ENCODE data around the gene CALR. TPM values are rescaled to one million over a fixed set of nuclear protein-coding genes. Genes with fewer than 3 reads are reported as not detected.
"Not testable (repeated sequence)": the region's sequence is repeated elsewhere in the genome, so short reads cannot be mapped to it uniquely, and the experiment has no call there.

The CALR gene
- total RNA-seq, 1 experiment from 2014 or later = 1,790 TPM

DNA sequence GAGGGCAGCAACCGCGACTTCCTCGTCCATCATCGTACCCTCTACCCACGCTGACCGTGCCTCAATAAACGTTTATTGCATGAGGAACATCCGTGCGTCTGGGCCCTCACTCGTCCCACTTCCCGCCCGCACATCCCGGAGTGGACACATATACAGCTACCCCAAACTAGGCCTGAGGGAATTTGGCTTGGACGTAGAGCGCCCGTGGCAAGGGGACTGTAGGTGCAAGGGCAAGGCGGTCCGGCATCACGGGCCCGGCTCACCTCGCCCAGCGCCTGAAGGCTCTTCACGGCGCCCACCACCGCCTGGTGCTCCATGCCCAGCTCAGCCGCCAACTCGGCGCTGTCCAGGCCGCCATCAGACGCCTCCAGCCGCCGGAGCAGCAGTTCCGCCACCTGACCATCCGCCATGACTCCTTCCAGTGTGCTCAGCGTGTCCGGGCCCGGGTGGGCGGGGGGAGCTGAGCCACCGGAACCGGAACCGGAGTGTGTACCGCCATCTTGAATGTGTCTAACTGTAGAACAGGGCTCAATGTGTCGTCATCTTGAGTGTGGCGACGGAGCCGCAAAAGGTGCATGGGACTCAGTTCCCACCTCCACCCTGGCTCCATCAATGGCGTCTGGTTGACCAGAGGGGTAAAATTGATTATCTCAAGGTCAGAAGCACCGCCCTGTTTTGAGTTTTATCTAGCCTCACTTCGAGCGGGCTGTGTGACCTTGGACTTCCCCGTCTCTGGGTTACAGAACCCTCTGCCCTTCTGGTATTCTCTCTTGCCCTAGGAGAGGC, 4.9 kb upstream of the CALR start, which contains the start of gene FARSA:
FARSA (minus strand) TSS at position 425 of the 786 bp plus-strand sequence; CDS start at position 410, 15 bp downstream.
- DNase-seq (ENCODE audit: low spot score) = peak; percentile 88

DNA sequence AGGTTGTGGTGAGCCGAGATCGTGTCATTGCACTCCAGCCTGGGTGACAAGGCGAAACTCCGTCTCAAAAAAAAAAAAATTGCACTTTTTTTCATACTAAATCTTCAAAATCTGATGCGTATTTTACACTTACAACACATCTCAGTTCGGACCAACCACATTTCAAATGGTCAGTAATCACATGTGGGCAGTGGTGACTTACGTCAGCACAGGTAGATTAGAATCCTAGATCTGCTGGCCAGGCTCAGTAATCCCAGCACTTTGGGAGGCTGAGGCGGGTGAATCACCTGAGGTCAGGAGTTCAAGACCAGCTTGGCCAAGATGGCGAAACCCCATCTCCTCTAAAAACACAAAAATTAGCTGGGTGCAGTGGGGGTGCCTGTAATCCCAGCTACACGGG, 3.3 kb upstream of the CALR start:
- no peak for DNase-seq (ENCODE audit: low spot score)

DNA sequence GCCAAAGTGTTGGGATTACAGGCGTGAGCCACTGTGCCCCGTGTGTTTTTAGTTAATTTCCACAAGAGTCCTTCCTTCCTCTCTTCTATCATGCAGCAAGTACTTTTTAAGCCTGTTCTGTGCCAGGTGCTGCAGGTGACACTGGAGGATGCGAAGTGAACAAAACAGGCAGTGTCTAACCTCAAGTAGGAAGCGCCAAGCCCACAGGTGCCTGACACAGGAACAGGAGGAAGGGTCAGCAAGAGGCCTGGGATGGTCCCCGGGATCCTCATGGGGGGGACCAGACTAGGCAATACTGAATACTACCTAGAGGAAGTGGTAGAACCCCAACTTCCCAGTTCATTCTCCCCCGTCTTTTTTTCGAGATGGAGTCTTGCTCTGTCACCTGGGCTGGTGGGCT, 1.8 kb upstream of the CALR start:
- no peak for DNase-seq (ENCODE audit: low spot score)

- DNase-seq (ENCODE audit: low spot score) = peak; percentile 46
These were observed 1.1 kb upstream of the CALR start for GRCh38 chr19:12937093-12937926.

GRCh38 chr19:12938779-12939601, 581 bp downstream of the CALR start:
- DNase-seq (ENCODE audit: low spot score) = peak; percentile 34

- DNase-seq (ENCODE audit: low spot score) = no peak
These were observed 1.6 kb downstream of the CALR start for GRCh38 chr19:12939975-12940423.

- no peak for DNase-seq (ENCODE audit: low spot score)
These were observed 2.5 kb downstream of the CALR start for GRCh38 chr19:12940897-12941296.

- no peak for DNase-seq (ENCODE audit: low spot score)
These were observed 5.1 kb downstream of the CALR start for GRCh38 chr19:12943437-12944044.

- DNase-seq (ENCODE audit: low spot score) = no peak
These were observed 5.8 kb downstream of the CALR start for GRCh38 chr19:12944104-12944674.

GRCh38 chr19:12945479-12946091, 7.2 kb downstream of the CALR start, which contains the start of gene RAD23A:
Gene RAD23A (plus strand): TSS chr19:12945862. CDS start chr19:12945949, 87 bp downstream.
- peak; percentile 95 for DNase-seq (ENCODE audit: low spot score)

GRCh38 chr19:12946092-12946721, 7.8 kb downstream of the CALR start:
- DNase-seq (ENCODE audit: low spot score) = peak; percentile 63

GRCh38 chr19:12946731-12947496, 8.5 kb downstream of the CALR start:
- no peak for DNase-seq (ENCODE audit: low spot score)

DNA sequence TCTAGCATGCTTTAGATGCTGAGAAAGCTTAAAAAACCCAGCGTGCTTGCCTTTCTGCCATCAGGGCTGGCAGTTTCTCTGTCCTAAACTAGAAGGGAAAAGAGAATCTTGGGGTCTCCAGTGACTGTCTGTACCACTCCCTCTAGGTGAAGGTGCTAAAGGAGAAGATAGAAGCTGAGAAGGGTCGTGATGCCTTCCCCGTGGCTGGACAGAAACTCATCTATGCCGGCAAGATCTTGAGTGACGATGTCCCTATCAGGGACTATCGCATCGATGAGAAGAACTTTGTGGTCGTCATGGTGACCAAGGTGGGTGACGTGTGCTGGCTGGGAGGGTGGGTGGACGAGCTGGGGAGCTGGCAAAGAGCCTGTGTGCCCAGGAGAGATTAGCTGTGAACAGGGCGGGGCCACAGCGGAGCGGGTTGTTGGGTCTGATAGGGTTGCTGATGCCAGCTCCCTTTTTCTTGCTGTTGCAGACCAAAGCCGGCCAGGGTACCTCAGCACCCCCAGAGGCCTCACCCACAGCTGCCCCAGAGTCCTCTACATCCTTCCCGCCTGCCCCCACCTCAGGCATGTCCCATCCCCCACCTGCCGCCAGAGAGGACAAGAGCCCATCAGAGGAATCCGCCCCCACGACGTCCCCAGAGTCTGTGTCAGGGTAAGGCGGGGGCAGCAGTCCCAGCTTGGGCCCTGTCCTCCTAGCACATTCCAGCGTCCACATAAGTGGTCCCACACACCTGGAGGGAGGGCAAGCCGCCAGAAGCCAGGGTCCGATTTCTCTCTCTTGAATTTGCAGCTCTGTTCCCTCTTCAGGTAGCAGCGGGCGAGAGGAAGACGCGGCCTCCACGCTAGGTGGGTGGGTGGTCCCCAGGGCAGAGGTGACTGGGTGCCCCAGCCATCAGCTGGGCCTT, 9.5 kb downstream of the CALR start:
- DNase-seq (ENCODE audit: low spot score) = no peak

GRCh38 chr19:12948612-12949362, 10.4 kb downstream of the CALR start:
- DNase-seq (ENCODE audit: low spot score) = no peak

GRCh38 chr19:12949363-12950283, 11.2 kb downstream of the CALR start:
- DNase-seq (ENCODE audit: low spot score) = no peak

DNA sequence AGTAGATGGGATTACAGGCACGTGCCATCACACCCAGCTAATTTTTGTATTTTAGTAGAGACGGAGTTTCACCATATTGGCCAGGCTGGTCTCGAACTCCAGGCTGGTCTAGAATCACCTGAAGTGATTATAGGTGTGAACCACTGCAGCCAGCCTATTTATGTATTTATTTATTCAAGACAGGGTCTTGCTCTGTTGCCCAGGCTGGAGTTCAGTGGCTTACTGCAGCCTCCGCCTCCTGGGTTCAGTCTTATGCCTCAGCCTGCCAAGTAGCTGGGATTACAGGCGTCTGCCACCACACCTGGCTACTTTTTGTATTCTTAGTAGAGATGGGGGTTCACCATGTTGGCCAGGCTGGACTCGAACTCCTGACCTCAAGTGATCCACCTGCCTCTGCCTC, 13.6 kb downstream of the CALR start:
- DNase-seq (ENCODE audit: low spot score) = not testable (repeated sequence)
